Heart right ventricle (tissue), 16 donors: ENCODE results near the gene CHST11. TPM values are rescaled to one million over a fixed set of nuclear protein-coding genes. Genes with fewer than 3 reads are reported as not detected.
A peak's percentile ranks its signal among the peaks of the same experiment; 100 is the strongest.

Source experiments
- ATAC-seq, 8 donors: fragments of 200-7000 bp; cut with Tn5 transposase; one replicate each; pipeline ENCODE4 v1.9.1; 2020; ENCODE audit warnings: mild to moderate bottlenecking in 8 of 8, moderate library complexity in 8 of 8, moderate number of reproducible peaks in 1 of 8
- DNase-seq, 2 donors: peaks; one replicate each; pipeline ENCODE4 v3.0.0-alpha.2; 2020
- H3K27ac ChIP-seq, 10 donors: fragments of 200-600 bp; sonication (generic) in 2 of 10; one replicate each; pipeline versions ENCODE4 v1.5.0 to v1.8.0; 2020 to 2022; ENCODE audit warnings: mild to moderate bottlenecking in 3 of 10
- H3K27me3 ChIP-seq, 7 donors: fragments of 200-600 bp; one replicate each; pipeline ENCODE4 v1.8.0; 2021 to 2022; ENCODE audit warnings: mild to moderate bottlenecking in 2 of 7
- H3K36me3 ChIP-seq, 9 donors: fragments of 200-600 bp; sonication (generic) in 1 of 9; one replicate each; pipeline versions ENCODE4 v1.5.0 to v1.8.0; 2020 to 2022; ENCODE audit warnings: mild to moderate bottlenecking in 2 of 9
- H3K4me1 ChIP-seq, 9 donors: fragments of 200-600 bp; sonication (generic) in 1 of 9; one replicate each; pipeline versions ENCODE4 v1.5.0 to v1.8.0; 2020 to 2022; ENCODE audit warnings: mild to moderate bottlenecking in 4 of 9
- H3K4me3 ChIP-seq, 10 donors: fragments of 200-600 bp; sonication (generic) in 2 of 10; one replicate each; pipeline versions ENCODE4 v1.5.0 to v1.8.0; 2020 to 2022; ENCODE audit warnings: mild to moderate bottlenecking in 7 of 10, moderate library complexity in 2 of 10
- H3K9me3 ChIP-seq, 11 donors: fragments of 200-600 bp in 10 of 11; sonication (generic) in 2 of 11; one replicate each; pipeline versions ENCODE4 v1.5.0 to v1.8.0; 2013 to 2022; ENCODE audit warnings: mild to moderate bottlenecking in 2 of 11, control low read depth in 1 of 11, moderate library complexity in 1 of 11
- WGBS, 2 donors: extraction: QIAGEN DNeasy Blood & Tissue Kit; methylation state at CpG; one replicate each; pipeline ENCODE4 v1.1.7; 2013; ENCODE audit warnings: inconsistent platforms in 1 of 2; 5-methylcytosine and 5-hydroxymethylcytosine counted together
- intact Hi-C, 10 donors: fragments of 100-400 bp; cut with DNase I; formaldehyde crosslinking; loops; one replicate each; pipeline versions ENCODE4 v1.11.1 to v1.14.2; 2022
- polyA plus RNA-seq, 2 donors: library from polyadenylated mRNA; stranded (reverse); fragments of 200-250 nt; gene quantifications; one replicate each; pipeline ENCODE4 v1.2.3, GENCODE V29; 2013
- total RNA-seq, 10 donors: library from RNA; stranded (reverse); fragmentation: NEBNext Ultra II Directional in 3 of 10; extraction: Animal tissue kit (Norgen Biotek cat#: 25700) in 3 of 10; gene quantifications; one replicate each; pipeline versions ENCODE4 v1.2.1 to v1.2.4, GENCODE V29; 2021 to 2023
- TF ChIP-seq, protein P1 (sequence below), 9 donors: fragments of 200-600 bp; sonication (generic) in 2 of 9; IDR thresholded peaks; one replicate each; pipeline versions ENCODE4 v1.5.0 to v1.8.0; 2021 to 2022; ENCODE audit warnings: antibody characterized with exemption in 9 of 9, mild to moderate bottlenecking in 5 of 9, moderate library complexity in 1 of 9
- donor health status: Arrhythmogenic right ventricular cardiomyopathy.
- donor health status: ischemic (EF 13 %, LVEDD 7.1; RV severe dilation, severe dysfunction).
- donor health status: healthy with polysubstance abuse.
- donor health status: DM: no; HTN: yes; CAD: no.
- donor health status: DM: no; HTN: no; CAD: no.
- donor health status: ischemic (EF 25% LVEDD 6.9; RV normal size, moderate dysfunction).
- donor health status: ischemic (EF 25% LVEDD 5.7; RV mildly dilated, moderate dysfunction).
- donor health status: healthy.
- donor health status: DM: yes; HTN: yes; CAD: no.
- donor health status: Ischemic cardiomyopathy.
- donor health status: ischemic (EF 35%, LVEDD 5.7; RV mildly dilated, moderate dysfunction).
- donor health status: nonischemic (EF 11% LVEDD 7.7; RV severe dilation, severe dysfunction).
- donor health status: DM: yes; HTN: yes; CAD: no.
- donor health status: PGD.
- donor health status: ischemic (EF 29% LVEDD 5.4; RV normal size, mild dysfunction).
- donor health status: nonischemic (EF 23%, LVEDD 6.1; RV moderate dilation, normal function).

Gene CHST11
- total and polyA plus RNA-seq, 12 donors: 1.1 to 12.7 (median 4.3) TPM

DNA sequence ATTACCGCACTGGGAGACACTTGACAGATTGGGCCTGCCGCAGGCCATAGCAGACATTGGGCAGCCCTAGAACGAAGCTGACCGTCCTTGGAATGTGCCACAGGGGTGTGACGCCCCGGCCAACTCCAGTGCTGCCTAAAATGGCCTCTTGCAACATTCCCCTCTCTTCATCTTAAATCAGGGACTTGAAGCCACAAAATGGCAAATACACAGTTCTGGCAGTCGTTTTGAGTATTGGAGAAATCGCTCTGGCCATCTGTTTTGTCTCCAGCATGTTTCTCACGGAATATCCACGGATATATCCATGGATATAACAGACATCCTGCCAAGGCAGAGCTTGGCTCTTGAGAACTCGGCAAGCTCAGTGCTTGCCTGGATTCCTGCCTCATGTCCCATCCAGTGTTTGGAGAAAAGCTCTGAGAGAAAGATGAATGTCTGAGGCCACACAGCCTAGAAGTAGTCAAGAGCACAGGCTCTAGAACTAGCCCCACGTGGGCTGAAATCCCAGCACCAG, 158.4 kb downstream of the CHST11 start:
- Histone ChIP-seq H3K27ac (peak overlapping the region in 7 of 10 donors; percentile 10 to 66 (median 31)), H3K4me3 (no peak overlapping the region), H3K27me3 (no peaks in the 10 kb centered on the region), H3K36me3 (peaks cover 0 to 3% (median 0%) of the 10 kb centered on the region in 9 donors), H3K4me1 (peaks cover 0 to 32% (median 9%) of the 10 kb centered on the region in 9 donors), H3K9me3 (no peaks in the 10 kb centered on the region)
- 48 to 49% methylated on average over 12 of the region's 12 CpGs for WGBS, 2 donors
- intact Hi-C loops: no loop called here
- DNase-seq: peak; percentile 16 to 48
- TF ChIP-seq, protein P1, sequence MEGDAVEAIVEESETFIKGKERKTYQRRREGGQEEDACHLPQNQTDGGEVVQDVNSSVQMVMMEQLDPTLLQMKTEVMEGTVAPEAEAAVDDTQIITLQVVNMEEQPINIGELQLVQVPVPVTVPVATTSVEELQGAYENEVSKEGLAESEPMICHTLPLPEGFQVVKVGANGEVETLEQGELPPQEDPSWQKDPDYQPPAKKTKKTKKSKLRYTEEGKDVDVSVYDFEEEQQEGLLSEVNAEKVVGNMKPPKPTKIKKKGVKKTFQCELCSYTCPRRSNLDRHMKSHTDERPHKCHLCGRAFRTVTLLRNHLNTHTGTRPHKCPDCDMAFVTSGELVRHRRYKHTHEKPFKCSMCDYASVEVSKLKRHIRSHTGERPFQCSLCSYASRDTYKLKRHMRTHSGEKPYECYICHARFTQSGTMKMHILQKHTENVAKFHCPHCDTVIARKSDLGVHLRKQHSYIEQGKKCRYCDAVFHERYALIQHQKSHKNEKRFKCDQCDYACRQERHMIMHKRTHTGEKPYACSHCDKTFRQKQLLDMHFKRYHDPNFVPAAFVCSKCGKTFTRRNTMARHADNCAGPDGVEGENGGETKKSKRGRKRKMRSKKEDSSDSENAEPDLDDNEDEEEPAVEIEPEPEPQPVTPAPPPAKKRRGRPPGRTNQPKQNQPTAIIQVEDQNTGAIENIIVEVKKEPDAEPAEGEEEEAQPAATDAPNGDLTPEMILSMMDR (IDR thresholded peaks at IDR 0.05): no peak
- ATAC-seq: peak; percentile 62 to 87 (median 72)

DNA sequence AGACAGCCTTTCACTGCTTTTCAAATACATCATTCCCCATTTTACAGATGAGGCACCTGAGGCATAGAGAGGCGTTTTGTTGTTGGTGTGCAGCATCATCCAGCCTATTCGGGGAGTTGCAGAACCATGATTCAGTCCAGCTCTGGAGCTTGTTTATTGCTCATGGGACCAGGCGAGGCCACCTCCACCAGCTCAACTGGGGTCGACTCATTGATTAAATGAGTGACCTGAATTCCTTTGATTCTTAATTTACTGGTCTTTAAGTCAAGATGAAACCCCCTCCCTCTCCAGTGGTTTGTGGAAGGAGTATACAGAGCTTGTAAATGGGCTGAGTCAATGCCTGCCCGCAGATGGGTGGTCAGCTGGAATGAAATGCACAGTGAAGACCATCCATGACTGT, 161.9 kb downstream of the CHST11 start:
- Histone ChIP-seq H3K27ac (no peak overlapping the region), H3K27me3 (no peaks in the 10 kb centered on the region), H3K4me3 (no peak overlapping the region), H3K9me3 (no peaks in the 10 kb centered on the region), H3K36me3 (no peaks in the 10 kb centered on the region), H3K4me1 (peaks cover 0 to 43% (median 14%) of the 10 kb centered on the region in 9 donors)
- 81 to 85% methylated on average over 5 of the region's 5 CpGs for WGBS, 2 donors
- no peak for DNase-seq
- no peak for ATAC-seq
- intact Hi-C loops: no loop called here
- TF ChIP-seq, protein P1 (IDR thresholded peaks at IDR 0.05): no peak

DNA sequence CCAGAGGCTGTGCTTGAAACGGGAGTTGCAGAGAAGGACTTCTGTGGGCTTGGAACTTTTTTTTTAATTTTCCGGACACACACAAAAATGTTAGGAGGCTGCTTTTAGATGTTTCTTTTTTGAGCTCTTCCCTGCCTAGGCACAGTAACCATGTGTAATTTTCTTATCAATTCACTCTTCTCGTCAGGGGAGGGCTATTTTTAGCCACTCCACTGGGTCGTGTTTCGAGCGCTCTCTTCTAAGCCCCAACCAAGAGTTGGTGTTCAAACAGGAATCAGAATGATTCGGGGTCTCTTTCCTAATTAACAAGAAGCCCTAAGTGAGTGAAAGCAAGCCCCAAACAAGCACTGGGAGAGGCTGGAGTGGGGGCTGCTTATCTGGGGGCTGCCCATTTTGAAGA, 162.6 kb downstream of the CHST11 start:
- intact Hi-C loops: no loop called here
- H3K27ac ChIP-seq: no peak overlapping the region
- peaks cover 0 to 43% (median 14%) of the 10 kb centered on the region in 9 donors for H3K4me1 ChIP-seq
- ATAC-seq (no peak), DNase-seq (no peak)
- WGBS, 2 donors: 61 to 72% methylated on average over 7 of the region's 7 CpGs
- no peak overlapping the region for H3K4me3 ChIP-seq
- no peaks in the 10 kb centered on the region for H3K36me3 ChIP-seq
- no peaks in the 10 kb centered on the region for H3K9me3 ChIP-seq
- no peaks in the 10 kb centered on the region for H3K27me3 ChIP-seq
- TF ChIP-seq, protein P1 (IDR thresholded peaks at IDR 0.05): no peak

DNA sequence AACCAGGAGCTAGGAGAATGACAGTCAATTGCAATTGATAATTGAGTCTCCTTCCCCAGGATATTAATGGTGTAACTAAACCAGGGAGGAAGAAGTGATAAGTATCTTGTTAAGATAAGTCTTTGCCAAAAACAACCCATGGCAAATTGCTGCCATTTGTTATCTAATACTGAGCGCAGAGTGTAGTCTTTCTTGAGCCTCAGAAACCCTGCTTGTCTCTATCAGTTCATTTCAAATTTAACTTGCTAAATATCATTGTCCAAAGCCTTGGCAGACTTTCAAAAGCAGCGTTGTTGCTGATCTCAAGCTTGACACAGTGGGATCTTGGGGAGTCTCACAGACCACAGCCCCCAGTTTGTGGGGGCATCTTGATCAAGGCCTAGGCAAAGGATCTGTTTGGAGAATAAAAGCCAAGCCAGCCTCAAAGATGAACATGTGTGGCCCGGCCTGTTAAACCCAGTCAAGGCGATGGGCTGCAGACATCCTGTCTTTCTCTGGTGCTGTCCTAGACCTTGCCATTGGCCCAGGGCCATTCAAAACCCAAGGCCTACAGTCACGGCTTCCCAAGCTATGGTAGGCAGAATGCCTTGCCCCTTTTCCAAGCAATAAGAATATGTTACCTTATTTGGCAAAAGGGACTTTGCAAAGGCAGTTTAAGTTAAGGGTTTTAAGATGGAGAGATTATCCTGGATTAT, 164.2 kb downstream of the CHST11 start:
- peak overlapping the region in 1 of 10 donors; percentile 6 for H3K27ac ChIP-seq
- WGBS, 2 donors: 55 to 66% methylated on average over 5 of the region's 5 CpGs
- intact Hi-C loops: no loop called here

More for the DNA sequence above, 164.2 kb downstream of the CHST11 start:
- H3K4me3 ChIP-seq: no peak overlapping the region
- H3K36me3 ChIP-seq: no peaks in the 10 kb centered on the region
- peak in 1 of 8 donors; percentile 38 for ATAC-seq
- no peak for DNase-seq
- H3K4me1 ChIP-seq: peaks cover 0 to 33% (median 4%) of the 10 kb centered on the region in 9 donors
- TF ChIP-seq, protein P1 (IDR thresholded peaks at IDR 0.05): no peak
- H3K9me3 ChIP-seq: no peaks in the 10 kb centered on the region
- H3K27me3 ChIP-seq: no peaks in the 10 kb centered on the region
